Immature natural killer cell (primary cell): ENCODE measurements around the gene TNF. TPM values are rescaled to one million over a fixed set of nuclear protein-coding genes. Genes with fewer than 3 reads are reported as not detected.
"Not testable (repeated sequence)": the region's sequence is repeated elsewhere in the genome, so short reads cannot be mapped to it uniquely, and the experiment has no call there.

Source experiments
- DNase-seq, 3 donors: peaks; one replicate each; pipeline ENCODE4 v3.0.0; 2022; ENCODE audit warnings: mixed read lengths in 1 of 3
- H3K27ac Mint-ChIP-seq, 6 donors: one replicate each; pipeline ENCODE4 v1.8.0; 2020; ENCODE audit warnings: mixed read lengths in 6 of 6, mild to moderate bottlenecking in 5 of 6, inconsistent platforms in 4 of 6, moderate library complexity in 3 of 6
- H3K27me3 Mint-ChIP-seq, 3 donors: one replicate each; pipeline ENCODE4 v1.8.0; 2020 to 2021; ENCODE audit warnings: low read depth in 3 of 3, mild to moderate bottlenecking in 3 of 3, mixed read lengths in 3 of 3, moderate library complexity in 3 of 3, inconsistent platforms in 1 of 3
- H3K36me3 Mint-ChIP-seq, 3 donors: one replicate each; pipeline ENCODE4 v1.8.0; 2020; ENCODE audit warnings: mixed read lengths in 3 of 3, inconsistent platforms in 2 of 3, mild to moderate bottlenecking in 2 of 3
- H3K4me1 Mint-ChIP-seq, 2 donors: one replicate each; pipeline ENCODE4 v1.8.0; 2020; ENCODE audit warnings: inconsistent platforms in 2 of 2, mild to moderate bottlenecking in 2 of 2, mixed read lengths in 2 of 2, moderate library complexity in 1 of 2
- H3K4me3 Mint-ChIP-seq, 5 donors: one replicate each; pipeline ENCODE4 v1.8.0; 2020; ENCODE audit warnings: mild to moderate bottlenecking in 5 of 5, mixed read lengths in 5 of 5, inconsistent platforms in 3 of 5, moderate library complexity in 3 of 5
- H3K9me3 Mint-ChIP-seq, 6 donors: one replicate each; pipeline ENCODE4 v1.8.0; 2020; ENCODE audit warnings: mild to moderate bottlenecking in 6 of 6, mixed read lengths in 6 of 6, inconsistent platforms in 4 of 6, moderate library complexity in 3 of 6
- polyA plus RNA-seq, 3 donors: library from polyadenylated mRNA; unstranded; fragments of 300-500 nt; fragmentation: Illumina TruSeq; gene quantifications; one replicate each; pipeline ENCODE4 v1.2.3, GENCODE V29; 2021

Gene TNF
- polyA plus RNA-seq, 3 donors from 2014 or later: 2.1 to 5.9 (median 5.6) TPM

DNA sequence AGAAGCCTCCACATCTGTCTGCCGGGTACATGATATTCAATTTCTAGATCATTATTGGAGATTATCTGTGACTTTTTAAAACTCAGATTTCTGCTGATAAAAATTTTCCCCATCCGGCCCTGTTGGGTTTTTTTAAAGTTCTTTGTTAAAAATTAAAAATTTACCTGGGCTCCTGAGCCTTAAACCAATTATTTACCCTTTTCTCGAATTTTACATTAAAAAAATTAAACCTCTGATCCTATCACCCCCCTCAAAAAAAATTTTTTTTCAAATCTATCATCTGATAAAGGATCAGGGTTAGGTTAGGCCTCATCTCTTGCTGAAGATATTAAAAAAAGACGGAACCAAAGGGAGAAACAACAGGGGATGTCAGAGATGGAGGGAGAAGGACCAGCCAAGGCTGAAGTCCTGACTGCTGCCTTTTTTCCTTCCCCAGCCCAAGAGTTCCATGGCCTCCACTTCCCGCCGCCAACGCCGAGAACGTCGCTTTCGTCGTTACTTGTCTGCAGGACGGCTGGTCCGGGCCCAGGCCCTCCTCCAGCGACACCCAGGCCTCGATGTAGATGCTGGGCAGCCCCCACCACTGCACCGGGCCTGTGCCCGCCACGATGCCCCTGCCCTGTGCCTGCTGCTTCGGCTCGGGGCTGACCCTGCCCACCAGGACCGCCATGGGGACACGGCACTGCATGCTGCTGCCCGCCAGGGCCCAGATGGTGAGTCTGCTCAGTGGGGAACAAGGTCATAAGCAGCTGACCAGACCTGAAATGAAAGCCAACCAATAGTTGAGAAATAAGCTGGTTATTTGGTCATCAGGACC, 27.4 kb upstream of the TNF start:
- H3K9me3 Mint-ChIP-seq: no peaks in the 10 kb centered on the region
- peaks cover 34 to 38% of the 10 kb centered on the region in 2 donors for H3K4me1 Mint-ChIP-seq
- H3K27me3 Mint-ChIP-seq: peaks cover 0 to 4% (median 3%) of the 10 kb centered on the region in 3 donors
- no peak for DNase-seq
- peak overlapping the region; percentile 89 to 93 (median 91) for H3K4me3 Mint-ChIP-seq
- H3K36me3 Mint-ChIP-seq: peaks cover 0 to 5% (median 0%) of the 10 kb centered on the region in 3 donors
- peak overlapping the region; percentile 88 to 99 (median 95) for H3K27ac Mint-ChIP-seq

DNA sequence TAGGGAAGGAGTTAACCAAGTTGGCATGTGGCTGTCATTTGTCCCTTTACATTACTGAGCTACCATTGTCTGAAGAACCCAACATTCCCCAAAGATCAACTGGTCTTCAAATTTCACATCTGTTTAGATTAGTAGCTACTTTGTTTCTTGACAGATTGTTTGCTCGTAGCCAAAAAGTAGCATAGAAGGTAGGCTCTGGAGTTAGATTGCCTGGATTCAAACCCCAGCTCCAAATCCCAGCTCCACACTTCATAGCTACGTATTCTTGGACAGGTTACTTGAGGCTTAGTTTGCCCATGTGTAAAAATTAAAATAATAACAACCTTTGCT, 26.9 kb upstream of the TNF start:
- Mint-ChIP-seq H3K27ac (peak overlapping the region; percentile 88 to 99 (median 95)), H3K27me3 (peaks cover 0 to 4% (median 3%) of the 10 kb centered on the region in 3 donors), H3K9me3 (no peaks in the 10 kb centered on the region), H3K4me1 (peaks cover 30 to 38% of the 10 kb centered on the region in 2 donors), H3K4me3 (peak overlapping the region in 2 of 5 donors; percentile 3 to 14), H3K36me3 (peaks cover 0 to 5% (median 0%) of the 10 kb centered on the region in 3 donors)
- DNase-seq: no peak

DNA sequence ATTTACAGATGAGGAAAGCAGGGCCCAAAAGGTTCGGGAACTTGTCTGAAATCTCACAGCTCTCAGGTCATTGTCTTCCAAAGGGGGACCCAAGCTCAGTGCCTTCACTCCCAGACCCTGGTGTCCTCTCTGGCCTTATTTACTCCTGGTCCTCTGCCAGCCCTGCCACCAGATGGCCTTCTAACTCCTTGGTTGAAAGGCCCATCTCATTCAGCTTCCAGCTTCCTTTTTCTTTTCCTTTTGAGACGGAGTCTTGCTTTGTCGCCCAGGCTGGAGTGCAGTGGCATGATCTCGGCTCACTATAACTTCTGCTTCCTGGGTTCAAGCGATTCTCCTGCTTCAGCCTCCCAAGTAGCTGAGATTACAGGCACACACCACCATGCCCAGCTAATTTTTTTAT, 24.0 kb upstream of the TNF start:
- Mint-ChIP-seq H3K27ac (peak overlapping the region; percentile 70 to 92 (median 84)), H3K4me1 (peaks cover 31 to 40% of the 10 kb centered on the region in 2 donors), H3K4me3 (peak overlapping the region; percentile 43 to 72 (median 61))
- not testable (repeated sequence) for H3K27me3 Mint-ChIP-seq, H3K9me3 Mint-ChIP-seq, H3K36me3 Mint-ChIP-seq
- DNase-seq: peak; percentile 70 to 77 (median 73)

DNA sequence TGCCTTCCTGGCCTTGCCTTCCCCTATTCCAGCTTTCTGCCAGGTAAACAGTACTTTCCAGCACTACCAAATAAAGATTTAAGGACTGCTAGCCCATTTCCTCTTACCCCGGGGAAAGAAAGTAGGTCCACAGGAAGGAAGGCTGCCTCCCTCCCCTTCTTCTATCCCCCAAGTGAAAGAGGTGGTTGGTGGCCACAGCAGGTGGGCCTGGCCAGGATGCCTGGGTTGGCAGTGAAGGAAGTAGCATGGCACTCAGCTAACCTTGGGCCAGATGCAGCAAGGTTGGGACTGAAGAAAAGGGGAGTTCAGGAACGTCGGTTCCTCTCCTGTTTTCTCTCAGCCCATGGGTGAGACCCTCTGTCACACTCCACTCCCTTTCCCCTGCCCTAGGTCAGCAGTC, 19.1 kb upstream of the TNF start:
- H3K4me3 Mint-ChIP-seq: peak overlapping the region in 1 of 5 donors; percentile 35
- H3K36me3 Mint-ChIP-seq: peaks cover 0 to 7% (median 5%) of the 10 kb centered on the region in 3 donors
- H3K9me3 Mint-ChIP-seq: no peaks in the 10 kb centered on the region
- H3K27ac Mint-ChIP-seq: peak overlapping the region in 3 of 6 donors; percentile 12 to 45 (median 30)
- peaks cover 4 to 19% (median 8%) of the 10 kb centered on the region in 3 donors for H3K27me3 Mint-ChIP-seq
- H3K4me1 Mint-ChIP-seq: peaks cover 55 to 57% of the 10 kb centered on the region in 2 donors
- no peak for DNase-seq

DNA sequence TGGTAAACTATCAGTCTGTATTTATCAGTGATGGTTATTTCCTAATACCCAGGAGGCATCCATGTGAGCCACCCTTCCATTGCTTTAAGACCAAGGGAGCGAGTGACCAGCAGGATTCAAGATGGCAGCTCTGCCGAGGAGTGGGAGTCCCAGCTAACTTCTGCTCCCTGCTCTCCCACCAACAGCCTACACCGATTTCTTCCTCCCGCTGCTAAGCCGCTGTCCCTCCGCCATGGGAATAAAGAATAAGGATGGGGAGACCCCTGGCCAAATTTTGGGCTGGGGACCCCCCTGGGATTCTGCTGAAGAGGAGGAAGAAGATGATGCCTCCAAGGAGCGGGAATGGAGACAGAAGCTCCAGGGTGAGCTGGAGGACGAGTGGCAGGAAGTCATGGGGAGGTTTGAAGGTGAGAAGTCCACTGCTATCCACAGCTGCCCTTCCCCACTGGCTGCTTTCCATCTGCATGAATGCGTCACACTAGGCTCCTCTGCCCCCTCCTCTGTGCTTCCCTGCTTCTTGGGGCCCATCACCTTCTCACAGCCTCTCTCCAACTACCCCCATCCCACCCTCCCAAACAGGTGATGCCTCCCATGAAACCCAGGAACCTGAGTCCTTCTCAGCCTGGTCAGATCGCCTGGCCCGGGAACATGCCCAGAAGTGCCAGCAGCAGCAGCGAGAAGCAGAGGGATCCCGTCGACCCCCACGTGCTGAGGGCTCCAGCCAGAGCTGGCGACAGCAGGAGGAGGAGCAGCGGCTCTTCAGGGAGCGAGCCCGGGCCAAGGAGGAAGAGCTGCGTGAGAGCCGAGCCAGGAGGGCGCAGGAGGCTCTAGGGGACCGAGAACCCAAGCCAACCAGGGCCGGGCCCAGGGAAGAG, 17.7 kb upstream of the TNF start:
- Mint-ChIP-seq H3K4me1 (peaks cover 58 to 63% of the 10 kb centered on the region in 2 donors), H3K27me3 (peaks cover 2 to 19% (median 8%) of the 10 kb centered on the region in 3 donors), H3K36me3 (peaks cover 0 to 7% (median 3%) of the 10 kb centered on the region in 3 donors), H3K27ac (peak overlapping the region in 5 of 6 donors; percentile 51 to 96 (median 59)), H3K9me3 (no peaks in the 10 kb centered on the region), H3K4me3 (peak overlapping the region; percentile 27 to 94 (median 68))
- no peak for DNase-seq

DNA sequence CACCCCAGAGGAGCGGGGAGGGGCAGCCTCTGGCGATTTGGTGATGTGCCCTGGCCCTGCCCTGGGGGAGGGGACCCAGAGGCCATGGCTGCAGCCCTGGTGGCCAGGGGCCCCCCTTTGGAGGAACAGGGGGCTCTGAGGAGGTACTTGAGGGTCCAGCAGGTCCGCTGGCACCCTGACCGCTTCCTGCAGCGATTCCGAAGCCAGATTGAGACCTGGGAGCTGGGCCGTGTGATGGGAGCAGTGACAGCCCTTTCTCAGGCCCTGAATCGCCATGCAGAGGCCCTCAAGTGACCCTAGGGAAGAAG, 17.1 kb upstream of the TNF start:
- no peak for DNase-seq
- H3K27me3 Mint-ChIP-seq: peaks cover 2 to 19% (median 8%) of the 10 kb centered on the region in 3 donors
- no peaks in the 10 kb centered on the region for H3K9me3 Mint-ChIP-seq
- peaks cover 61 to 67% of the 10 kb centered on the region in 2 donors for H3K4me1 Mint-ChIP-seq
- H3K4me3 Mint-ChIP-seq: peak overlapping the region; percentile 77 to 94 (median 83)
- H3K27ac Mint-ChIP-seq: peak overlapping the region; percentile 91 to 97 (median 95)
- peaks cover 3 to 10% (median 4%) of the 10 kb centered on the region in 3 donors for H3K36me3 Mint-ChIP-seq

DNA sequence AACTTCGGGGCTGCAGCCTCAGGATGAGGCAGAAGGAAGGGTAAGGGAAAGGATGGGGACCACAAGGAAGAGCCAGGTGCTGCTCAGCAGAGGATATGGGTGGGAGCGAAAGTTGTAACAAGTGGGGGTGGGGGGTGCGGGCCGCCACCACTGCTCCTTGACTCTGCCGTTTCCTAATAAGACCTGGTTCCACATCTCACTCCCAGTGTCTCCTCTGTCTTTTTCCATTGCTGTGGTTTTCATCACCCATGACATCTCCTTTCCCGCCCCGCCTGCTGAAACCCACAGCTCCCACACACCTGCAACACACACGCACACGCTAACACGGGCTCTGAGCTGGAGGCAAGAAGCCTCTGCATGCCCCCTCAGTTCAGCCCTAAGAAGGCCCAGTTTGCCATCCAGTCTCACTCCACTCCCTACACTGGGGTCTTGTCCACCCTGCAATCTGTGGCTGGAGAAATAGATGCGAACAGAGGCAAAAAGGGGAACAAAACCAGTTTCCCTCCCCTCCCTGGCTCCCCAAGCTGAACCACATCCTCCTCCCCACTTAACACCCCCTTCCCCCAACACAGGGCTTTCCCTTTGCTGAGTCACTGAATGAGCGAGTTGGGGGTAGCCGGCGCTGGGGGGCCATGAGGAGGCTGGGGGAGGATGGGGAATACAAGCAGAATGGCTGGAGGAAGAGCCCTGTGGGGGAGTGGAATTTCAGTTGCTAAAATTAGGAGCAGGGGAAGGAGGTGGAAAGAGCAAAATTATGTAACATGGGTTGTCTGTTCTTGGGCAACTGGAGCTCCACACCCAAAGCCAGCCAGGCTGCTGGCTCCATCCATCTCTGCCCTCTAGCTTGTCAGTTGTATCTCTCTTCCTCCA, 16.5 kb upstream of the TNF start:
- Mint-ChIP-seq H3K36me3 (peaks cover 3 to 14% (median 7%) of the 10 kb centered on the region in 3 donors), H3K4me3 (peak overlapping the region; percentile 77 to 94 (median 83)), H3K27ac (peak overlapping the region; percentile 91 to 97 (median 95)), H3K27me3 (peaks cover 2 to 19% (median 10%) of the 10 kb centered on the region in 3 donors), H3K9me3 (no peaks in the 10 kb centered on the region), H3K4me1 (peaks cover 63 to 68% of the 10 kb centered on the region in 2 donors)
- peak; percentile 69 to 77 (median 72) for DNase-seq

DNA sequence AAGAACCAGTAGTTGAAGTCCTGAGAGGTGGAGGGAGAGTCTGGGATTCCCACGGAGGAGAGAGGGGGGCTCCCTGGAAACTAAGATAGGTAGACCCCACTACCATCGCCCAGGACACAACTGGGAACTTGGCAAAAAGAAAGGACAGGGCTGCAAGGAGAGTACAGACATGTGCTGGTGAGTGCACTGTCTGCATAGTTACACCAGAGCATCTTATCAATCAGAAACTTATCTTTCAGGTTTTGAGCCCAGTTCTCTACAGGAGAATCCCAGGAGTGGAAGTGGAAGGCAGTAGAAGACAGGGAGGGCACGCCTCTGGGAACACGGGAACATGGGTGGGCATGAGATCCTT, 15.8 kb upstream of the TNF start:
- Mint-ChIP-seq H3K27ac (peak overlapping the region; percentile 91 to 97 (median 95)), H3K4me3 (peak overlapping the region; percentile 77 to 94 (median 83)), H3K4me1 (peaks cover 64 to 68% of the 10 kb centered on the region in 2 donors), H3K27me3 (peaks cover 2 to 19% (median 10%) of the 10 kb centered on the region in 3 donors), H3K36me3 (peaks cover 3 to 15% (median 8%) of the 10 kb centered on the region in 3 donors), H3K9me3 (no peaks in the 10 kb centered on the region)
- no peak for DNase-seq

DNA sequence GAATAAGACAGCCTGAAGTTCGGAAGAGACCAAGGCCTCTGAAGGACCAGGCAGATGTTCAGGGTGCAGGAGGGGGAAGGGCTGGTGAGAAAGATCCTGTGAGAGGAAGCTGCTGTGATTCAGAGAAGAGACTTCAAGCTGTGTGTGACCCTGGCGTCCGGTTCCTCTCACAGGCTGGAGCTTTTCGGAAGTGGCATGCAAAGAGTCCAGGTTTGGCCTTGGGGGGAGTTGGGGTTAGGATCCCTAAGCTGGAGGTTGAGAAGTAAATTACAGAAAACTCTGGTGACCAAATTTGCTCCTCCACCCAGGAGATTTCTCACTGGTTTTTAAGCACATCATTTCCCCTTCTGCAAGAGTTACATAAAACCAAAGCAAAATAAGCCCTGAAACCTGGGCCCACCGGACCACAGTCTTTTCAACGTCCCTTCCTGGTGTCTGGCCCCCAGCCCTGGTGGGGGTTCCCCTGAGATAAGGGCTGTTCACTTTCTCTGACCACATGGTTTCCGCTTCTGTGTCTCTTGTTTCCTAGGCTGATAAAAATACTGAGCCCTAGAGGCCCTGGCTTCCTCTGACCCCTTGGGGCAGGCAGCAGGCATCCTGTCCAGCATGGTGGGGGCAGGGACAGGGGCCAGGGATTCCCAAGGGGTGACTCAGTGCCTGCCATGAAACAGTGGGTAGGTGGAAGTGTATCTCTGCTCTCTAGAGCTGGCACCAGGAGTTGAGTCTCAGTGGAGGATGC, 15.2 kb upstream of the TNF start:
- peak overlapping the region; percentile 77 to 94 (median 83) for H3K4me3 Mint-ChIP-seq
- DNase-seq: peak; percentile 67 to 74 (median 71)
- peaks cover 3 to 15% (median 8%) of the 10 kb centered on the region in 3 donors for H3K36me3 Mint-ChIP-seq
- H3K27ac Mint-ChIP-seq: peak overlapping the region; percentile 91 to 97 (median 95)
- peaks cover 64 to 68% of the 10 kb centered on the region in 2 donors for H3K4me1 Mint-ChIP-seq
- H3K9me3 Mint-ChIP-seq: no peaks in the 10 kb centered on the region
- H3K27me3 Mint-ChIP-seq: peaks cover 3 to 21% (median 10%) of the 10 kb centered on the region in 3 donors

DNA sequence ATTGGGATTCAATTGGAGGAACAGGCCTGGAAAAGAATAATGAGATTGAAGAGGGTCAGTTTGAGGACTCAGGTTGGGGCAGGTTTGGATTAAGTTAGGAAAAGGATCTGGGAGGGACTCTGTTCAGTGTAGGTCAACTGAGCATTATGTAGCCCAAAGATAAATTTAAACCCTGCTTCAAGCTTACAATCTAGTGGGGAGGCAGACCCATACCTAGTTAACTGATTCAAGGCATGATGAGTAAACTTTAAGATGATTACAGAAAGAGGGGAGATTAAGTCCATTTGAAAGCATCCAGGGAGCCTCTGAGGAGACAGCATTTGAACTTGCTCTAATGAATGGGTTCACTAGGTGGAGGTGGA, 14.7 kb upstream of the TNF start:
- H3K36me3 Mint-ChIP-seq: peaks cover 3 to 15% (median 8%) of the 10 kb centered on the region in 3 donors
- H3K4me3 Mint-ChIP-seq: peak overlapping the region; percentile 77 to 94 (median 83)
- peaks cover 5 to 24% (median 10%) of the 10 kb centered on the region in 3 donors for H3K27me3 Mint-ChIP-seq
- no peaks in the 10 kb centered on the region for H3K9me3 Mint-ChIP-seq
- H3K27ac Mint-ChIP-seq: peak overlapping the region; percentile 91 to 97 (median 95)
- peaks cover 67 to 68% of the 10 kb centered on the region in 2 donors for H3K4me1 Mint-ChIP-seq
- no peak for DNase-seq

DNA sequence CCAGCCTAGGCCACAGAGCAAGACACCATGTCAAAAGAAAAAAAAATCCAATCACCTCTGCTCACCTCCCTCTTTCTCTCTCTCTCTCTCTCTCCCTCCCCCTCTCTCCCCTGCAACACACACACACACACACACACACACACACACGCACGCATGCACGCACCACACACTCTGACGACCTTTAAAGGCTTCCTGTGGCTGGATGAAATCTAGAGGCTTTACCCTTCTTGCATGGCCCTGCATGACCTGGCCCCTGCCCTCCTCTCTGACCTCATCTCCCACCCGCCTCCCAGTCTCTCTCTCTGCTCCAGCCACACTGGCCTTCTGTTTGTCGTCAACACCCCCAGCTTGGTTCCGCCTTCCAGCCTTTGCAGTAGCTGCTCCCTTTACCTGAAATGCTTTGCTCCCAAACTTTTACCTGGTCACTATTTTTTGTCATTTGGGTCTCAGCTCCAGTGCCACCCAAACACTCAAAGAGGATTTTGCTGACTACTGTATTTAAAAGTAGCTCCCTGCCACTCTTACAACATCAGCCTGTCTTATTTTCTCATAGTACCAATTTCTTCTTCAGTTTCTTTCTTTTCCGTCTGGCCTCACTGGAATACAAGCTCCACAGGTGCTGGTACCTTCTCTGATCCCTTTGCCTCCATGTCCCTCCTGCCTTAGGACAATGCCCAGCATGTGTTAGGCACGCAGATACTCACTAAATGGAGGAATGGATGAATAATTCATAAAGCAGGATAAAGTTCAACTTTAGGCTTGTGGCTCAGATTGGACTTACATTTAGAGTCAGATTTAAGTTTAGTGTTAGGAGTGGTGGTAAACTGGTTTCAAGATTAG, 7.6 kb upstream of the TNF start:
- Mint-ChIP-seq H3K4me1 (peaks cover 52 to 58% of the 10 kb centered on the region in 2 donors), H3K36me3 (peaks cover 0 to 8% (median 8%) of the 10 kb centered on the region in 3 donors), H3K27ac (peak overlapping the region; percentile 91 to 97 (median 94)), H3K27me3 (peaks cover 11 to 20% (median 11%) of the 10 kb centered on the region in 3 donors), H3K9me3 (no peaks in the 10 kb centered on the region), H3K4me3 (peak overlapping the region; percentile 57 to 73 (median 64))
- peak in 2 of 3 donors; percentile 52 to 53 for DNase-seq

DNA sequence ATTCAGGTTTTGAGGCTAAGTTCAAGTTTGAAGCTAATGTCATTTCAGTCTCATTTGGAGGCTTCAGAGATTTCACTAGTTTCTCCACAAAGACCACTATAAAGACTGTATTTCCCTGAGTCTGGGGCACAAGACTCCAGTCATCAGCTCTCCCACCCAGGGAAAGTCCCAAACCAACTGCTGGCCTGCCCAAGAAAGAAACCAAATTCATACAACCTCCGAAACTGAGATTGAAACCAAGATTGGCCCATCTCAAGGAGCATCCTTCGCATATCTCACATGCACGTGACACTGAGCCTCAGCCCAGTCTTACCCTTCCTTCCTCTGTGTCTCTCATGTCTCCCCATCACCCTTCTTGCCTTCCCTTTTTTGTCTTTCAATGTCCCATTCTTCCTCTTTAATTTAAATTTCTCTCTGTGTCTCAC, 6.8 kb upstream of the TNF start:
- H3K27ac Mint-ChIP-seq: peak overlapping the region; percentile 91 to 97 (median 94)
- H3K27me3 Mint-ChIP-seq: peaks cover 11 to 20% (median 11%) of the 10 kb centered on the region in 3 donors
- peaks cover 56 to 59% of the 10 kb centered on the region in 2 donors for H3K4me1 Mint-ChIP-seq
- peak overlapping the region; percentile 36 to 73 (median 64) for H3K4me3 Mint-ChIP-seq
- no peaks in the 10 kb centered on the region for H3K9me3 Mint-ChIP-seq
- DNase-seq: peak; percentile 72 to 81 (median 76)
- peaks cover 0 to 4% (median 4%) of the 10 kb centered on the region in 3 donors for H3K36me3 Mint-ChIP-seq
